Suprapubic skin (tissue), 4 donors: ENCODE results near the gene FLNB. TPM values are rescaled to one million over a fixed set of nuclear protein-coding genes. Genes with fewer than 3 reads are reported as not detected.

Source experiments
- DNase-seq, 2 donors: peaks; one replicate each; pipeline ENCODE4 v3.0.0-alpha.2; 2019; ENCODE audit warnings: low spot score in 2 of 2
- H3K27ac ChIP-seq: fragments of 200-600 bp; sonication (generic); one replicate; pipeline ENCODE4 v1.5.1; 2019
- H3K27me3 ChIP-seq: fragments of 200-600 bp; sonication (generic); one replicate; pipeline ENCODE4 v1.5.1; 2019
- H3K36me3 ChIP-seq: fragments of 200-600 bp; sonication (generic); one replicate; pipeline ENCODE4 v1.5.1; 2019
- H3K4me1 ChIP-seq: fragments of 200-600 bp; sonication (generic); one replicate; pipeline ENCODE4 v1.5.1; 2019
- H3K4me3 ChIP-seq: fragments of 200-600 bp; sonication (generic); one replicate; pipeline ENCODE4 v1.5.1; 2019; ENCODE audit warnings: mild to moderate bottlenecking
- H3K9me3 ChIP-seq: fragments of 200-600 bp; sonication (generic); one replicate; pipeline ENCODE4 v1.5.1; 2019
- CTCF ChIP-seq, 2 donors: fragments of 200-600 bp in 1 of 2; fragments of 450-650 bp in 1 of 2; sonication (generic) in 1 of 2; IDR thresholded peaks; one replicate each; pipeline ENCODE4 v1.5.1; 2016 to 2019; ENCODE audit warnings: antibody characterized with exemption in 2 of 2, mild to moderate bottlenecking in 1 of 2, moderate library complexity in 1 of 2
- EP300 ChIP-seq: sonication (generic); formaldehyde crosslinking; IDR thresholded peaks from one replicate; pipeline ENCODE4 v1.6.1; 2017; ENCODE audit warnings: antibody characterized with exemption
- POLR2A ChIP-seq, 2 donors: fragments of 450-650 bp; IDR thresholded peaks; one replicate each; pipeline ENCODE4 v1.6.1; 2017; ENCODE audit warnings: antibody characterized with exemption in 2 of 2, mild to moderate bottlenecking in 2 of 2, moderate library complexity in 2 of 2
- POLR2AphosphoS5 ChIP-seq, 3 donors: sonication (generic); formaldehyde crosslinking; IDR thresholded peaks; one replicate each; pipeline ENCODE4 v1.6.1; 2017; ENCODE audit warnings: antibody characterized with exemption in 3 of 3
- WGBS: methylation state at CpG from one replicate; pipeline ENCODE4 v1.1.5; 2018; 5-methylcytosine and 5-hydroxymethylcytosine counted together
- total RNA-seq, 4 donors: library from RNA; depleted of rRNA; stranded (reverse); fragments of >200 nt; gene quantifications; one replicate each; pipeline ENCODE4 v1.1.0, GENCODE V29; 2016

Gene FLNB
- total RNA-seq, 4 donors from 2014 or later, result 143 to 186 (median 150) TPM

- no peak for DNase-seq
- Histone ChIP-seq H3K4me1 (peaks cover 30% of the 10 kb centered on the region), H3K27ac (no peak overlapping the region), H3K27me3 (no peaks in the 10 kb centered on the region), H3K36me3 (no peaks in the 10 kb centered on the region), H3K4me3 (no peak overlapping the region), H3K9me3 (no peaks in the 10 kb centered on the region)
- TF ChIP-seq POLR2AphosphoS5 (IDR thresholded peaks at IDR 0.05) (no peak), POLR2A (IDR thresholded peaks at IDR 0.05) (no peak)
- 83% methylated on average over 7 of the region's 7 CpGs for WGBS
Measured at GRCh38 chr3:58000306-58001085, 7.7 kb upstream of the FLNB start.

- DNase-seq, result no peak
- H3K27ac ChIP-seq, result no peak overlapping the region
- 76% methylated on average over 3 of the region's 3 CpGs for WGBS
- TF ChIP-seq CTCF (IDR thresholded peaks at IDR 0.05), result no peak
- TF ChIP-seq EP300, result no peak
- TF ChIP-seq POLR2AphosphoS5 (IDR thresholded peaks at IDR 0.05), result no peak
- no peak for TF ChIP-seq POLR2A (IDR thresholded peaks at IDR 0.05)
- H3K9me3 ChIP-seq, result no peaks in the 10 kb centered on the region
- no peaks in the 10 kb centered on the region for H3K36me3 ChIP-seq
- H3K27me3 ChIP-seq, result no peaks in the 10 kb centered on the region
- H3K4me3 ChIP-seq, result no peak overlapping the region
- H3K4me1 ChIP-seq, result peaks cover 24% of the 10 kb centered on the region
Measured at GRCh38 chr3:58001086-58001467, 7.1 kb upstream of the FLNB start.

GRCh38 chr3:58001979-58002378, 6.2 kb upstream of the FLNB start:
- Histone ChIP-seq H3K4me3 (no peak overlapping the region), H3K36me3 (no peaks in the 10 kb centered on the region), H3K4me1 (peaks cover 20% of the 10 kb centered on the region), H3K9me3 (no peaks in the 10 kb centered on the region), H3K27me3 (no peaks in the 10 kb centered on the region), H3K27ac (no peak overlapping the region)
- WGBS, result 88% methylated on average over 7 of the region's 7 CpGs
- DNase-seq, result no peak
- TF ChIP-seq CTCF (IDR thresholded peaks at IDR 0.05), result no peak

- no peaks in the 10 kb centered on the region for H3K9me3 ChIP-seq
- H3K4me3 ChIP-seq, result no peak overlapping the region
- H3K27me3 ChIP-seq, result no peaks in the 10 kb centered on the region
- DNase-seq, result no peak
- TF ChIP-seq POLR2AphosphoS5 (IDR thresholded peaks at IDR 0.05), result no peak
- no peak for TF ChIP-seq CTCF (IDR thresholded peaks at IDR 0.05)
- TF ChIP-seq EP300, result no peak
- no peak for TF ChIP-seq POLR2A (IDR thresholded peaks at IDR 0.05)
- H3K4me1 ChIP-seq, result peaks cover 24% of the 10 kb centered on the region
- H3K36me3 ChIP-seq, result no peaks in the 10 kb centered on the region
- 89% methylated on average over 5 of the region's 5 CpGs for WGBS
- H3K27ac ChIP-seq, result no peak overlapping the region
Measured at GRCh38 chr3:58003093-58003492, 5.1 kb upstream of the FLNB start.

GRCh38 chr3:58004973-58005372, 3.2 kb upstream of the FLNB start:
- no peaks in the 10 kb centered on the region for H3K27me3 ChIP-seq
- no peaks in the 10 kb centered on the region for H3K36me3 ChIP-seq
- 83% methylated on average over 6 of the region's 6 CpGs for WGBS
- H3K4me1 ChIP-seq, result peaks cover 23% of the 10 kb centered on the region
- no peak overlapping the region for H3K4me3 ChIP-seq
- H3K9me3 ChIP-seq, result no peaks in the 10 kb centered on the region
- DNase-seq, result no peak
- TF ChIP-seq CTCF (IDR thresholded peaks at IDR 0.05) (no peak), EP300 (no peak), POLR2AphosphoS5 (IDR thresholded peaks at IDR 0.05) (no peak), POLR2A (IDR thresholded peaks at IDR 0.05) (no peak)
- H3K27ac ChIP-seq, result no peak overlapping the region

- TF ChIP-seq EP300 (no peak), POLR2A (IDR thresholded peaks at IDR 0.05) (no peak), POLR2AphosphoS5 (IDR thresholded peaks at IDR 0.05) (no peak), CTCF (IDR thresholded peaks at IDR 0.05) (no peak)
- H3K4me1 ChIP-seq, result peaks cover 30% of the 10 kb centered on the region
- DNase-seq, result no peak
- WGBS, result 48% methylated on average over 2 of the region's 2 CpGs
- no peaks in the 10 kb centered on the region for H3K27me3 ChIP-seq
- H3K36me3 ChIP-seq, result no peaks in the 10 kb centered on the region
- H3K27ac ChIP-seq, result peak overlapping the region; percentile 35
- H3K9me3 ChIP-seq, result no peaks in the 10 kb centered on the region
- no peak overlapping the region for H3K4me3 ChIP-seq
Measured at GRCh38 chr3:58005669-58006068, 2.6 kb upstream of the FLNB start.
